GM23338 (cell line): ENCODE data around the gene UCKL1. TPM values are rescaled to one million over a fixed set of nuclear protein-coding genes. Genes with fewer than 3 reads are reported as not detected.

ENCODE experiments used
- ATAC-seq: fragments of 200-7000 bp; cut with Tn5 transposase; 3 replicates; pipeline ENCODE4 v1.9.1; 2020
- DNase-seq: peaks from one replicate; pipeline ENCODE4 v3.0.0-alpha.2; 2015; ENCODE audit warnings: low spot score
- H2AFZ ChIP-seq: fragments of 200-600 bp; sonication (generic); 2 replicates; pipeline ENCODE4 v1.8.0; 2016; ENCODE audit warnings: antibody characterized with exemption, mild to moderate bottlenecking, moderate library complexity
- H3F3A ChIP-seq: fragments of 200-600 bp; sonication (generic); replicated peaks from 2 replicates; pipeline ENCODE4 v1.8.0; 2017; ENCODE audit warnings: antibody characterized with exemption, mixed run types, low read depth
- H3K27ac ChIP-seq: fragments of 200-600 bp; sonication (generic); 2 replicates; pipeline ENCODE4 v1.6.1; 2016; ENCODE audit warnings: low read depth
- H3K27me3 ChIP-seq: fragments of 200-600 bp; sonication (generic); 2 replicates; pipeline ENCODE4 v1.8.0; 2016; ENCODE audit warnings: mild to moderate bottlenecking, mixed run types, moderate library complexity; ENCODE audit not compliant: insufficient read depth
- H3K36me3 ChIP-seq: fragments of 200-600 bp; sonication (generic); 2 replicates; pipeline ENCODE4 v1.8.0; 2016; ENCODE audit warnings: mild to moderate bottlenecking; ENCODE audit not compliant: insufficient read depth
- H3K4me1 ChIP-seq: fragments of 200-600 bp; sonication (generic); 2 replicates; pipeline ENCODE4 v1.8.0; 2016; ENCODE audit warnings: mild to moderate bottlenecking, moderate library complexity; ENCODE audit not compliant: insufficient read depth
- H3K4me2 ChIP-seq: fragments of 200-600 bp; sonication (generic); 2 replicates; pipeline ENCODE4 v1.7.1; 2017; ENCODE audit warnings: mixed run types
- H3K4me3 ChIP-seq: fragments of 200-600 bp; sonication (generic); 2 replicates; pipeline ENCODE4 v1.6.1; 2016; ENCODE audit warnings: mixed run types
- H3K79me2 ChIP-seq: fragments of 200-600 bp; sonication (generic); replicated peaks from 2 replicates; pipeline ENCODE4 v1.8.0; 2017; ENCODE audit warnings: mild to moderate bottlenecking; ENCODE audit not compliant: insufficient read depth
- H3K9me2 ChIP-seq: fragments of 200-600 bp; sonication (generic); 2 replicates; pipeline ENCODE4 v1.8.0; 2017; ENCODE audit not compliant: insufficient read depth
- H4K20me1 ChIP-seq: fragments of 200-600 bp; sonication (generic); replicated peaks from 2 replicates; pipeline ENCODE4 v1.8.0; 2017; ENCODE audit warnings: mild to moderate bottlenecking; ENCODE audit not compliant: insufficient read depth
- H3K27ac Mint-ChIP-seq: 2 replicates; pipeline ENCODE4 v1.8.0; 2020; ENCODE audit warnings: inconsistent platforms, mild to moderate bottlenecking, moderate library complexity, mixed read lengths
- H3K27me3 Mint-ChIP-seq: 3 replicates; pipeline ENCODE4 v1.8.0; 2022; ENCODE audit warnings: low read depth, mild to moderate bottlenecking, moderate library complexity, mixed read lengths, inconsistent platforms; ENCODE audit not compliant: insufficient read depth, poor library complexity
- H3K36me3 Mint-ChIP-seq: 3 replicates; pipeline ENCODE4 v1.8.0; 2021; ENCODE audit warnings: low read depth, mild to moderate bottlenecking, inconsistent platforms, moderate library complexity, mixed read lengths
- H3K4me1 Mint-ChIP-seq: 3 replicates; pipeline ENCODE4 v1.8.0; 2020; ENCODE audit warnings: mild to moderate bottlenecking, inconsistent platforms, mixed read lengths
- H3K4me3 Mint-ChIP-seq: 3 replicates; pipeline ENCODE4 v1.8.0; 2021; ENCODE audit warnings: moderate library complexity, mild to moderate bottlenecking, inconsistent platforms, mixed read lengths
- H3K9me3 Mint-ChIP-seq: 3 replicates; pipeline ENCODE4 v1.8.0; 2020; ENCODE audit warnings: moderate library complexity, mild to moderate bottlenecking, inconsistent platforms, mixed read lengths
- CREB1 ChIP-seq: fragments of 250-450 bp; sonication (Bioruptor Pico); IDR thresholded peaks from 2 replicates; pipeline ENCODE4 v1.5.0; 2020; ENCODE audit warnings: low read depth, mild to moderate bottlenecking, moderate library complexity
- ETS1 ChIP-seq: IDR thresholded peaks from 2 replicates; pipeline ENCODE4 v1.6.1; 2016; ENCODE audit warnings: antibody characterized with exemption
- EZH2 ChIP-seq: fragments of 200-600 bp; sonication (generic); IDR thresholded peaks from one replicate; pipeline ENCODE4 v1.8.0; 2017; ENCODE audit warnings: antibody characterized with exemption, mild to moderate bottlenecking, low read depth; ENCODE audit not compliant: unreplicated experiment
- STAT1 ChIP-seq: IDR thresholded peaks from one replicate; pipeline ENCODE4 v1.6.1; 2016; ENCODE audit warnings: antibody characterized with exemption; ENCODE audit not compliant: unreplicated experiment
- ZNF114 ChIP-seq: fragments of 250-450 bp; sonication (Bioruptor Pico); IDR thresholded peaks from 2 replicates; pipeline ENCODE4 v1.5.0; 2020; ENCODE audit warnings: mild to moderate bottlenecking, moderate library complexity
- ZNF462 ChIP-seq: fragments of 250-450 bp; sonication (Bioruptor Pico); IDR thresholded peaks from 2 replicates; pipeline ENCODE4 v1.5.0; 2020; ENCODE audit warnings: mild to moderate bottlenecking, moderate library complexity
- polyA plus RNA-seq: library from polyadenylated mRNA; unstranded; fragments of >200 nt; fragmentation: Nextera tagmentation; extraction: Ambion mirVana; gene quantifications from 2 replicates; pipeline ENCODE4 v1.2.1, GENCODE V29; 2016
- total RNA-seq: library from RNA; depleted of rRNA; stranded (reverse); fragments of >200 nt; shearing (Covaris generic); gene quantifications from 2 replicates; pipeline ENCODE4 v1.2.3, GENCODE V29; 2014

Gene UCKL1
- total and polyA plus RNA-seq, 2 experiments from 2014 or later, result 56.8 to 82.5 TPM

GRCh38 chr20:63915471-63915870 lies 40.7 kb downstream of the UCKL1 start (continued):
- no peak for TF ChIP-seq ETS1
- no peak for TF ChIP-seq ZNF114 (CRISPR knock-in tag)

- H3K4me1 ChIP-seq, result no peaks in the 10 kb centered on the region
- no peak overlapping the region for H2AFZ ChIP-seq
- no peaks in the 10 kb centered on the region for H3F3A ChIP-seq
- peaks cover 11% of the 10 kb centered on the region for H4K20me1 ChIP-seq
- DNase-seq, result no peak
- H3K36me3 Mint-ChIP-seq, result peaks cover 21% of the 10 kb centered on the region
- no peak for TF ChIP-seq EZH2
- no peak for TF ChIP-seq ETS1
- TF ChIP-seq CREB1 (CRISPR knock-in tag), result no peak
- no peak for TF ChIP-seq STAT1
- no peak for TF ChIP-seq ZNF462 (CRISPR knock-in tag)
- no peak for TF ChIP-seq ZNF114 (CRISPR knock-in tag)
- peaks cover 16% of the 10 kb centered on the region for H3K4me1 Mint-ChIP-seq
- H3K9me2 ChIP-seq, result no peaks in the 10 kb centered on the region
- no peaks in the 10 kb centered on the region for H3K27me3 ChIP-seq
- H3K4me3 ChIP-seq, result no peak overlapping the region
- H3K4me3 Mint-ChIP-seq, result no peak overlapping the region
- H3K27ac ChIP-seq, result no peak overlapping the region
- no peak overlapping the region for H3K4me2 ChIP-seq
- ATAC-seq, result no peak
- H3K36me3 ChIP-seq, result no peaks in the 10 kb centered on the region
- peaks cover 7% of the 10 kb centered on the region for H3K27me3 Mint-ChIP-seq
- H3K27ac Mint-ChIP-seq, result no peak overlapping the region
- H3K9me3 Mint-ChIP-seq, result peaks cover 3% of the 10 kb centered on the region; the same call in 2 of the 3 replicates
- H3K79me2 ChIP-seq, result peaks cover 68% of the 10 kb centered on the region
Measured at GRCh38 chr20:63913768-63914167, 42.4 kb downstream of the UCKL1 start.
